ENCODE data around the gene EIF4EBP3. TPM values are rescaled to one million over a fixed set of nuclear protein-coding genes. Genes with fewer than 3 reads are reported as not detected.

Gene EIF4EBP3
- total RNA-seq, 1 experiment from 2014 or later = 8.4 TPM

- TF ChIP-seq RELA (CRISPR knock-in tag; IDR thresholded peaks at IDR 0.05; ENCODE audit: borderline replicate concordance) (0 out of 2 replicates have a peak, but pooled peaks have one; percentile 62), PRRX2 (CRISPR knock-in tag; IDR thresholded peaks at IDR 0.05) (0 out of 2 replicates have a peak, but pooled peaks have one; percentile 21), SMAD4 (CRISPR knock-in tag; IDR thresholded peaks at IDR 0.05) (no peak), ZNF416 (CRISPR knock-in tag; IDR thresholded peaks at IDR 0.05) (peak; percentile 80; the same call in 1 of the 2 replicates), ZNF281 (CRISPR knock-in tag; IDR thresholded peaks at IDR 0.05) (no peak), GRHL2 (CRISPR knock-in tag; IDR thresholded peaks at IDR 0.05; ENCODE audit: insufficient replicate concordance, severe bottlenecking) (no peak), MXD4 (CRISPR knock-in tag; IDR thresholded peaks at IDR 0.05; ENCODE audit: borderline replicate concordance) (no peak), NR3C1 (CRISPR knock-in tag; conservative IDR thresholded peaks at IDR 0.05; ENCODE audit: low read depth) (no peak), FOXP4 (CRISPR knock-in tag; IDR thresholded peaks at IDR 0.05) (no peak), STAT6 (CRISPR knock-in tag; conservative IDR thresholded peaks at IDR 0.05; ENCODE audit: low read depth) (no peak), NFE2L1 (CRISPR knock-in tag; IDR thresholded peaks at IDR 0.05) (0 out of 2 replicates have a peak, but pooled peaks have one; percentile 27), MAX (CRISPR knock-in tag; IDR thresholded peaks at IDR 0.05) (peak; percentile 98)
- TF ChIP-seq, protein P1, sequence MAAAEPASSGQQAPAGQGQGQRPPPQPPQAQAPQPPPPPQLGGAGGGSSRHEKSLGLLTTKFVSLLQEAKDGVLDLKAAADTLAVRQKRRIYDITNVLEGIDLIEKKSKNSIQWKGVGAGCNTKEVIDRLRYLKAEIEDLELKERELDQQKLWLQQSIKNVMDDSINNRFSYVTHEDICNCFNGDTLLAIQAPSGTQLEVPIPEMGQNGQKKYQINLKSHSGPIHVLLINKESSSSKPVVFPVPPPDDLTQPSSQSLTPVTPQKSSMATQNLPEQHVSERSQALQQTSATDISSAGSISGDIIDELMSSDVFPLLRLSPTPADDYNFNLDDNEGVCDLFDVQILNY (CRISPR knock-in tag; IDR thresholded peaks at IDR 0.05) = peak; percentile 53; the same call in 1 of the 2 replicates
- TF ChIP-seq, protein P2, sequence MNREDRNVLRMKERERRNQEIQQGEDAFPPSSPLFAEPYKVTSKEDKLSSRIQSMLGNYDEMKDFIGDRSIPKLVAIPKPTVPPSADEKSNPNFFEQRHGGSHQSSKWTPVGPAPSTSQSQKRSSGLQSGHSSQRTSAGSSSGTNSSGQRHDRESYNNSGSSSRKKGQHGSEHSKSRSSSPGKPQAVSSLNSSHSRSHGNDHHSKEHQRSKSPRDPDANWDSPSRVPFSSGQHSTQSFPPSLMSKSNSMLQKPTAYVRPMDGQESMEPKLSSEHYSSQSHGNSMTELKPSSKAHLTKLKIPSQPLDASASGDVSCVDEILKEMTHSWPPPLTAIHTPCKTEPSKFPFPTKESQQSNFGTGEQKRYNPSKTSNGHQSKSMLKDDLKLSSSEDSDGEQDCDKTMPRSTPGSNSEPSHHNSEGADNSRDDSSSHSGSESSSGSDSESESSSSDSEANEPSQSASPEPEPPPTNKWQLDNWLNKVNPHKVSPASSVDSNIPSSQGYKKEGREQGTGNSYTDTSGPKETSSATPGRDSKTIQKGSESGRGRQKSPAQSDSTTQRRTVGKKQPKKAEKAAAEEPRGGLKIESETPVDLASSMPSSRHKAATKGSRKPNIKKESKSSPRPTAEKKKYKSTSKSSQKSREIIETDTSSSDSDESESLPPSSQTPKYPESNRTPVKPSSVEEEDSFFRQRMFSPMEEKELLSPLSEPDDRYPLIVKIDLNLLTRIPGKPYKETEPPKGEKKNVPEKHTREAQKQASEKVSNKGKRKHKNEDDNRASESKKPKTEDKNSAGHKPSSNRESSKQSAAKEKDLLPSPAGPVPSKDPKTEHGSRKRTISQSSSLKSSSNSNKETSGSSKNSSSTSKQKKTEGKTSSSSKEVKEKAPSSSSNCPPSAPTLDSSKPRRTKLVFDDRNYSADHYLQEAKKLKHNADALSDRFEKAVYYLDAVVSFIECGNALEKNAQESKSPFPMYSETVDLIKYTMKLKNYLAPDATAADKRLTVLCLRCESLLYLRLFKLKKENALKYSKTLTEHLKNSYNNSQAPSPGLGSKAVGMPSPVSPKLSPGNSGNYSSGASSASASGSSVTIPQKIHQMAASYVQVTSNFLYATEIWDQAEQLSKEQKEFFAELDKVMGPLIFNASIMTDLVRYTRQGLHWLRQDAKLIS (CRISPR knock-in tag; IDR thresholded peaks at IDR 0.05; ENCODE audit: borderline replicate concordance) = 0 out of 2 replicates have a peak, but pooled peaks have one; percentile 35
- TF ChIP-seq, protein P3, sequence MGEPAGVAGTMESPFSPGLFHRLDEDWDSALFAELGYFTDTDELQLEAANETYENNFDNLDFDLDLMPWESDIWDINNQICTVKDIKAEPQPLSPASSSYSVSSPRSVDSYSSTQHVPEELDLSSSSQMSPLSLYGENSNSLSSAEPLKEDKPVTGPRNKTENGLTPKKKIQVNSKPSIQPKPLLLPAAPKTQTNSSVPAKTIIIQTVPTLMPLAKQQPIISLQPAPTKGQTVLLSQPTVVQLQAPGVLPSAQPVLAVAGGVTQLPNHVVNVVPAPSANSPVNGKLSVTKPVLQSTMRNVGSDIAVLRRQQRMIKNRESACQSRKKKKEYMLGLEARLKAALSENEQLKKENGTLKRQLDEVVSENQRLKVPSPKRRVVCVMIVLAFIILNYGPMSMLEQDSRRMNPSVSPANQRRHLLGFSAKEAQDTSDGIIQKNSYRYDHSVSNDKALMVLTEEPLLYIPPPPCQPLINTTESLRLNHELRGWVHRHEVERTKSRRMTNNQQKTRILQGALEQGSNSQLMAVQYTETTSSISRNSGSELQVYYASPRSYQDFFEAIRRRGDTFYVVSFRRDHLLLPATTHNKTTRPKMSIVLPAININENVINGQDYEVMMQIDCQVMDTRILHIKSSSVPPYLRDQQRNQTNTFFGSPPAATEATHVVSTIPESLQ (CRISPR knock-in tag; IDR thresholded peaks at IDR 0.05) = no peak
- TF ChIP-seq, protein P4, sequence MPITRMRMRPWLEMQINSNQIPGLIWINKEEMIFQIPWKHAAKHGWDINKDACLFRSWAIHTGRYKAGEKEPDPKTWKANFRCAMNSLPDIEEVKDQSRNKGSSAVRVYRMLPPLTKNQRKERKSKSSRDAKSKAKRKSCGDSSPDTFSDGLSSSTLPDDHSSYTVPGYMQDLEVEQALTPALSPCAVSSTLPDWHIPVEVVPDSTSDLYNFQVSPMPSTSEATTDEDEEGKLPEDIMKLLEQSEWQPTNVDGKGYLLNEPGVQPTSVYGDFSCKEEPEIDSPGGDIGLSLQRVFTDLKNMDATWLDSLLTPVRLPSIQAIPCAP (CRISPR knock-in tag; IDR thresholded peaks at IDR 0.05) = no peak
- TF ChIP-seq, protein P5, sequence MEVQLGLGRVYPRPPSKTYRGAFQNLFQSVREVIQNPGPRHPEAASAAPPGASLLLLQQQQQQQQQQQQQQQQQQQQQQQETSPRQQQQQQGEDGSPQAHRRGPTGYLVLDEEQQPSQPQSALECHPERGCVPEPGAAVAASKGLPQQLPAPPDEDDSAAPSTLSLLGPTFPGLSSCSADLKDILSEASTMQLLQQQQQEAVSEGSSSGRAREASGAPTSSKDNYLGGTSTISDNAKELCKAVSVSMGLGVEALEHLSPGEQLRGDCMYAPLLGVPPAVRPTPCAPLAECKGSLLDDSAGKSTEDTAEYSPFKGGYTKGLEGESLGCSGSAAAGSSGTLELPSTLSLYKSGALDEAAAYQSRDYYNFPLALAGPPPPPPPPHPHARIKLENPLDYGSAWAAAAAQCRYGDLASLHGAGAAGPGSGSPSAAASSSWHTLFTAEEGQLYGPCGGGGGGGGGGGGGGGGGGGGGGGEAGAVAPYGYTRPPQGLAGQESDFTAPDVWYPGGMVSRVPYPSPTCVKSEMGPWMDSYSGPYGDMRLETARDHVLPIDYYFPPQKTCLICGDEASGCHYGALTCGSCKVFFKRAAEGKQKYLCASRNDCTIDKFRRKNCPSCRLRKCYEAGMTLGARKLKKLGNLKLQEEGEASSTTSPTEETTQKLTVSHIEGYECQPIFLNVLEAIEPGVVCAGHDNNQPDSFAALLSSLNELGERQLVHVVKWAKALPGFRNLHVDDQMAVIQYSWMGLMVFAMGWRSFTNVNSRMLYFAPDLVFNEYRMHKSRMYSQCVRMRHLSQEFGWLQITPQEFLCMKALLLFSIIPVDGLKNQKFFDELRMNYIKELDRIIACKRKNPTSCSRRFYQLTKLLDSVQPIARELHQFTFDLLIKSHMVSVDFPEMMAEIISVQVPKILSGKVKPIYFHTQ (CRISPR knock-in tag; IDR thresholded peaks at IDR 0.05) = no peak
Observed at GRCh38 chr5:140547508-140548299, at the start of gene EIF4EBP3 (continued).
